ENCODE data around the gene PTPRN2. TPM values are rescaled to one million over a fixed set of nuclear protein-coding genes. Genes with fewer than 3 reads are reported as not detected.

Gene PTPRN2
- total and polyA plus RNA-seq, 7 donors: 3.2 to 7.1 (median 5.5) TPM

- Histone ChIP-seq H3K4me3 (no peak overlapping the region), H3K9me3 (no peaks in the 10 kb centered on the region), H3K4me1 (peaks cover 0 to 2% (median under 1%) of the 10 kb centered on the region in 4 donors), H3K36me3 (no peaks in the 10 kb centered on the region), H3K27me3 (peaks cover 0 to 28% (median 0%) of the 10 kb centered on the region in 3 donors), H3K27ac (no peak overlapping the region)
- 77 to 83% methylated on average over 11 of the region's 11 CpGs for WGBS, 2 donors
- no peak for DNase-seq
- intact Hi-C loops (cut with DNase I): no loop called here
- TF ChIP-seq POLR2AphosphoS5 (IDR thresholded peaks at IDR 0.05) (no peak), CTCF (IDR thresholded peaks at IDR 0.05) (no peak), POLR2A (IDR thresholded peaks at IDR 0.05) (no peak), EP300 (IDR thresholded peaks at IDR 0.05) (no peak)
These were observed 741.4 kb downstream of the PTPRN2 start for GRCh38 chr7:157846271-157846670.

GRCh38 chr7:157845203-157845835 lies 742.3 kb downstream of the PTPRN2 start:
- H3K9me3 ChIP-seq: no peaks in the 10 kb centered on the region
- H3K36me3 ChIP-seq: no peaks in the 10 kb centered on the region
- no peak overlapping the region for H3K27ac ChIP-seq
- intact Hi-C loops (cut with DNase I): no loop called here
- no peak for DNase-seq
- no peak overlapping the region for H3K4me3 ChIP-seq
- no peak for TF ChIP-seq POLR2AphosphoS5 (IDR thresholded peaks at IDR 0.05)
- no peak for TF ChIP-seq CTCF (IDR thresholded peaks at IDR 0.05)
- no peak for TF ChIP-seq EP300 (IDR thresholded peaks at IDR 0.05)
- TF ChIP-seq POLR2A (IDR thresholded peaks at IDR 0.05): no peak
- H3K27me3 ChIP-seq: peaks cover 0 to 32% (median 0%) of the 10 kb centered on the region in 3 donors
- H3K4me1 ChIP-seq: no peaks in the 10 kb centered on the region
- 91 to 93% methylated on average over 21 of the region's 21 CpGs for WGBS, 2 donors

GRCh38 chr7:157844611-157845010 lies 743.0 kb downstream of the PTPRN2 start:
- no peak for TF ChIP-seq POLR2A (IDR thresholded peaks at IDR 0.05)
- no peak for TF ChIP-seq EP300 (IDR thresholded peaks at IDR 0.05)
- TF ChIP-seq POLR2AphosphoS5 (IDR thresholded peaks at IDR 0.05): no peak
- TF ChIP-seq CTCF (IDR thresholded peaks at IDR 0.05): no peak
- Histone ChIP-seq H3K27ac (no peak overlapping the region), H3K9me3 (no peaks in the 10 kb centered on the region), H3K27me3 (peaks cover 0 to 32% (median 0%) of the 10 kb centered on the region in 3 donors), H3K4me3 (no peak overlapping the region), H3K36me3 (no peaks in the 10 kb centered on the region), H3K4me1 (no peaks in the 10 kb centered on the region)
- DNase-seq: no peak
- WGBS, 2 donors: 91 to 93% methylated on average over 17 of the region's 17 CpGs
- intact Hi-C loops (cut with DNase I): no loop called here

- Histone ChIP-seq H3K27me3 (peaks cover 0 to 31% (median 0%) of the 10 kb centered on the region in 3 donors), H3K9me3 (no peaks in the 10 kb centered on the region), H3K36me3 (no peaks in the 10 kb centered on the region), H3K4me1 (no peaks in the 10 kb centered on the region), H3K4me3 (no peak overlapping the region), H3K27ac (no peak overlapping the region)
- 80 to 87% methylated on average over 9 of the region's 9 CpGs for WGBS, 2 donors
- DNase-seq: no peak
- TF ChIP-seq POLR2AphosphoS5 (IDR thresholded peaks at IDR 0.05): no peak
- no peak for TF ChIP-seq EP300 (IDR thresholded peaks at IDR 0.05)
- TF ChIP-seq POLR2A (IDR thresholded peaks at IDR 0.05): no peak
- no peak for TF ChIP-seq CTCF (IDR thresholded peaks at IDR 0.05)
- intact Hi-C loops (cut with DNase I): no loop called here
These were observed 743.5 kb downstream of the PTPRN2 start for GRCh38 chr7:157844141-157844540.

Data from sigmoid colon (tissue), 7 donors.